H9 (cell line): ENCODE results near the gene PCDHGB4. TPM values are rescaled to one million over a fixed set of nuclear protein-coding genes. Genes with fewer than 3 reads are reported as not detected.

ENCODE experiments used
- DNase-seq: peaks from one replicate; pipeline ENCODE4 v3.0.0-alpha.2; 2017
- H2AFZ ChIP-seq: one replicate; pipeline ENCODE4 v1.6.1; 2013; ENCODE audit warnings: mild to moderate bottlenecking, low read length, control low read depth, moderate library complexity
- H2AK5ac ChIP-seq: 2 replicates; pipeline ENCODE4 v1.6.1; 2013; ENCODE audit warnings: low read length, control low read depth, mixed read lengths; ENCODE audit not compliant: insufficient read length
- H2BK120ac ChIP-seq: one replicate; pipeline ENCODE4 v1.6.1; 2013; ENCODE audit warnings: low read depth, mild to moderate bottlenecking, low read length, control low read depth, inconsistent platforms; ENCODE audit not compliant: poor library complexity, severe bottlenecking
- H2BK12ac ChIP-seq: 2 replicates; pipeline ENCODE4 v1.6.1; 2013; ENCODE audit warnings: low read length, control low read depth, mixed read lengths, low read depth; ENCODE audit not compliant: insufficient read length
- H2BK15ac ChIP-seq: 2 replicates; pipeline ENCODE4 v1.6.1; 2013; ENCODE audit warnings: low read depth, low read length, control low read depth
- H2BK20ac ChIP-seq: one replicate; pipeline ENCODE4 v1.6.1; 2013; ENCODE audit warnings: low read depth, mild to moderate bottlenecking, low read length, control low read depth, inconsistent platforms; ENCODE audit not compliant: poor library complexity, severe bottlenecking
- H2BK5ac ChIP-seq: 2 replicates; pipeline ENCODE4 v1.6.1; 2013; ENCODE audit warnings: low read length, control low read depth, mixed read lengths; ENCODE audit not compliant: insufficient read length
- H3K14ac ChIP-seq: 2 replicates; pipeline ENCODE4 v1.6.1; 2013; ENCODE audit warnings: low read length, control low read depth; ENCODE audit not compliant: insufficient read depth
- H3K18ac ChIP-seq: 2 replicates; pipeline ENCODE4 v1.6.1; 2013; ENCODE audit warnings: low read depth, mild to moderate bottlenecking, mixed read lengths, low read length, control low read depth; ENCODE audit not compliant: insufficient read length
- H3K23ac ChIP-seq: 2 replicates; pipeline ENCODE4 v1.6.1; 2013; ENCODE audit warnings: low read length, control low read depth, mixed read lengths, low read depth; ENCODE audit not compliant: insufficient read length
- H3K23me2 ChIP-seq: 2 replicates; pipeline ENCODE4 v1.6.1; 2013; ENCODE audit warnings: low read depth, mild to moderate bottlenecking, mixed read lengths, low read length, control low read depth; ENCODE audit not compliant: insufficient read length, poor library complexity, severe bottlenecking
- H3K27ac ChIP-seq: 2 replicates; pipeline ENCODE4 v1.5.1; 2013; ENCODE audit warnings: low read length, control low read depth, mixed read lengths, low read depth; ENCODE audit not compliant: insufficient read length
- H3K27me3 ChIP-seq: 2 replicates; pipeline ENCODE4 v1.6.1; 2013; ENCODE audit warnings: low read length, control low read depth, inconsistent platforms; ENCODE audit not compliant: insufficient read depth
- H3K4ac ChIP-seq: 2 replicates; pipeline ENCODE4 v1.6.1; 2013; ENCODE audit warnings: low read depth, mild to moderate bottlenecking, control low read depth, inconsistent platforms, low read length, moderate library complexity
- H3K4me1 ChIP-seq: 2 replicates; pipeline ENCODE4 v1.6.1; 2013; ENCODE audit warnings: low read length, control low read depth, inconsistent platforms; ENCODE audit not compliant: insufficient read depth
- H3K4me2 ChIP-seq: 2 replicates; pipeline ENCODE4 v1.6.1; 2013; ENCODE audit warnings: low read length, control low read depth, mixed read lengths; ENCODE audit not compliant: insufficient read length, insufficient read depth
- H3K56ac ChIP-seq: 2 replicates; pipeline ENCODE4 v1.6.1; 2013; ENCODE audit warnings: low read depth, mild to moderate bottlenecking, mixed read lengths, low read length, control low read depth; ENCODE audit not compliant: insufficient read length
- H3K79me1 ChIP-seq: 2 replicates; pipeline ENCODE4 v1.6.1; 2013; ENCODE audit warnings: low read depth, mild to moderate bottlenecking, moderate library complexity, low read length, control low read depth, inconsistent platforms; ENCODE audit not compliant: insufficient read depth, poor library complexity, severe bottlenecking
- H3K79me2 ChIP-seq: 2 replicates; pipeline ENCODE4 v1.6.1; 2013; ENCODE audit warnings: low read length, control low read depth, inconsistent platforms; ENCODE audit not compliant: insufficient read depth
- H3K9ac ChIP-seq: 2 replicates; pipeline ENCODE4 v1.6.1; 2013; ENCODE audit warnings: low read length, control low read depth, mixed read lengths; ENCODE audit not compliant: insufficient read length; ENCODE audit errors: extremely low read depth
- H3K9me3 ChIP-seq: one replicate; pipeline ENCODE4 v1.6.1; 2013; ENCODE audit warnings: low read depth, low read length, inconsistent platforms; ENCODE audit not compliant: control insufficient read depth
- H3T11ph ChIP-seq: one replicate; pipeline ENCODE4 v1.6.1; 2013; ENCODE audit warnings: mild to moderate bottlenecking, low read length, control low read depth, inconsistent platforms
- H4K20me1 ChIP-seq: one replicate; pipeline ENCODE4 v1.6.1; 2013; ENCODE audit not compliant: control insufficient read depth, insufficient read length, insufficient read depth
- H4K5ac ChIP-seq: 2 replicates; pipeline ENCODE4 v1.6.1; 2013; ENCODE audit warnings: low read depth, mild to moderate bottlenecking, mixed read lengths, low read length, control low read depth; ENCODE audit not compliant: insufficient read length
- H4K8ac ChIP-seq: replicated peaks from 2 replicates; pipeline ENCODE4 v1.6.1; 2013; ENCODE audit warnings: low read length, control low read depth, mixed read lengths, low read depth; ENCODE audit not compliant: insufficient read length
- H4K91ac ChIP-seq: 2 replicates; pipeline ENCODE4 v1.6.1; 2013; ENCODE audit warnings: low read depth, mild to moderate bottlenecking, moderate library complexity, mixed read lengths, low read length, control low read depth; ENCODE audit not compliant: insufficient read length
- H3K27ac Mint-ChIP-seq, 3 experiments: 2 replicates in 2 of 3; 3 replicates in 1 of 3; pipeline ENCODE4 v1.8.0; 2020 to 2021; ENCODE audit warnings: mixed read lengths in 3 of 3, mild to moderate bottlenecking in 1 of 3, moderate library complexity in 1 of 3
- H3K27me3 Mint-ChIP-seq: 2 replicates; pipeline ENCODE4 v1.8.0; 2021; ENCODE audit warnings: low read depth, mild to moderate bottlenecking, moderate library complexity, mixed read lengths
- H3K36me3 Mint-ChIP-seq, 3 experiments: 2 replicates in 2 of 3; 3 replicates in 1 of 3; pipeline ENCODE4 v1.8.0; 2020 to 2021; ENCODE audit warnings: low read depth in 3 of 3, mixed read lengths in 3 of 3; ENCODE audit not compliant: insufficient read depth in 1 of 3
- H3K4me1 Mint-ChIP-seq, 2 experiments: 2 replicates each; pipeline ENCODE4 v1.8.0; 2020; ENCODE audit warnings: mixed read lengths in 2 of 2
- H3K4me3 Mint-ChIP-seq, 2 experiments: 2 replicates in 1 of 2; 3 replicates in 1 of 2; pipeline ENCODE4 v1.8.0; 2020 to 2021; ENCODE audit warnings: mild to moderate bottlenecking in 2 of 2, mixed read lengths in 2 of 2, moderate library complexity in 1 of 2
- H3K9me3 Mint-ChIP-seq, 2 experiments: 2 replicates in 1 of 2; 3 replicates in 1 of 2; pipeline ENCODE4 v1.8.0; 2020; ENCODE audit warnings: mild to moderate bottlenecking in 2 of 2, mixed read lengths in 2 of 2, moderate library complexity in 1 of 2
- CTCF ChIP-seq: fragments of 200-600 bp; sonication (generic); conservative IDR thresholded peaks from 3 replicates; pipeline ENCODE4 v1.8.0; 2021; ENCODE audit warnings: antibody characterized with exemption, mild to moderate bottlenecking
- WGBS: extraction: QIAGEN DNeasy Blood & Tissue Kit; methylation state at CpG from one replicate; pipeline ENCODE4 v1.1.7; 2013; ENCODE audit warnings: missing lambda C conversion rate, low lambda C conversion rate, mixed read lengths; ENCODE audit not compliant: insufficient read length; ENCODE audit errors: extremely low coverage; 5-methylcytosine and 5-hydroxymethylcytosine counted together
- total RNA-seq: library from RNA; stranded (reverse); gene quantifications from 2 replicates; pipeline ENCODE4 v1.2.1, GENCODE V29; 2021

PCDHGB4 gene
- total RNA-seq, 1 experiment from 2014 or later, result 4.2 TPM

- Histone ChIP-seq H2BK20ac (no peak overlapping the region), H3K23ac (no peak overlapping the region), H3K4me1 (no peaks in the 10 kb centered on the region), H3K23me2 (peaks cover 4% of the 10 kb centered on the region), H2BK12ac (no peak overlapping the region), H3K27ac (no peak overlapping the region), H2AK5ac (no peak overlapping the region), H3T11ph (no peak overlapping the region), H3K4me2 (no peak overlapping the region), H3K9me3 (peaks cover 22% of the 10 kb centered on the region), H2AFZ (no peak overlapping the region), H3K79me2 (no peaks in the 10 kb centered on the region), H4K5ac (no peak overlapping the region), H3K27me3 (no peaks in the 10 kb centered on the region; the same call in 1 of the 2 replicates), H3K9ac (no peak overlapping the region), H3K56ac (no peak overlapping the region), H4K91ac (no peak overlapping the region), H3K4ac (no peak overlapping the region), H2BK5ac (no peak overlapping the region), H2BK15ac (no peak overlapping the region), H3K79me1 (no peaks in the 10 kb centered on the region), H3K18ac (no peak overlapping the region), H3K14ac (no peak overlapping the region), H2BK120ac (no peak overlapping the region), H4K8ac (no peak overlapping the region), H4K20me1 (no peaks in the 10 kb centered on the region)
- no peak for DNase-seq
- TF ChIP-seq CTCF, result no peak
- H3K27ac Mint-ChIP-seq, result no peak overlapping the region
- peaks cover 64 to 97% (median 73%) of the 10 kb centered on the region in 3 experiments for H3K36me3 Mint-ChIP-seq
- H3K27me3 Mint-ChIP-seq, result peaks cover 16% of the 10 kb centered on the region
- no CpG with 5 or more reads among the region's 42 CpGs for WGBS
- peaks cover 75 to 91% of the 10 kb centered on the region in 2 experiments for H3K9me3 Mint-ChIP-seq
- H3K4me1 Mint-ChIP-seq, result peaks cover 4% of the 10 kb centered on the region in 2 experiments; a peak in 3 of 4 replicates
- H3K4me3 Mint-ChIP-seq, result no peak overlapping the region
These were observed 35.3 kb downstream of the PCDHGB4 start for GRCh38 chr5:141422742-141423291.
